Activated CD8-positive, alpha-beta memory T cell treated with anti-CD3 and anti-CD28 coated beads for 4 hours (primary cell): Measurements from ENCODE around the gene SVOP.
"Not testable (repeated sequence)": the region's sequence is repeated elsewhere in the genome, so short reads cannot be mapped to it uniquely, and the experiment has no call there.

Experiments
- DNase-seq, 2 donors: peaks; one replicate each; pipeline ENCODE4 v3.0.0-alpha.2; 2020; ENCODE audit warnings: low read depth in 2 of 2

The SVOP gene, protein sequence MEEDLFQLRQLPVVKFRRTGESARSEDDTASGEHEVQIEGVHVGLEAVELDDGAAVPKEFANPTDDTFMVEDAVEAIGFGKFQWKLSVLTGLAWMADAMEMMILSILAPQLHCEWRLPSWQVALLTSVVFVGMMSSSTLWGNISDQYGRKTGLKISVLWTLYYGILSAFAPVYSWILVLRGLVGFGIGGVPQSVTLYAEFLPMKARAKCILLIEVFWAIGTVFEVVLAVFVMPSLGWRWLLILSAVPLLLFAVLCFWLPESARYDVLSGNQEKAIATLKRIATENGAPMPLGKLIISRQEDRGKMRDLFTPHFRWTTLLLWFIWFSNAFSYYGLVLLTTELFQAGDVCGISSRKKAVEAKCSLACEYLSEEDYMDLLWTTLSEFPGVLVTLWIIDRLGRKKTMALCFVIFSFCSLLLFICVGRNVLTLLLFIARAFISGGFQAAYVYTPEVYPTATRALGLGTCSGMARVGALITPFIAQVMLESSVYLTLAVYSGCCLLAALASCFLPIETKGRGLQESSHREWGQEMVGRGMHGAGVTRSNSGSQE

DNA sequence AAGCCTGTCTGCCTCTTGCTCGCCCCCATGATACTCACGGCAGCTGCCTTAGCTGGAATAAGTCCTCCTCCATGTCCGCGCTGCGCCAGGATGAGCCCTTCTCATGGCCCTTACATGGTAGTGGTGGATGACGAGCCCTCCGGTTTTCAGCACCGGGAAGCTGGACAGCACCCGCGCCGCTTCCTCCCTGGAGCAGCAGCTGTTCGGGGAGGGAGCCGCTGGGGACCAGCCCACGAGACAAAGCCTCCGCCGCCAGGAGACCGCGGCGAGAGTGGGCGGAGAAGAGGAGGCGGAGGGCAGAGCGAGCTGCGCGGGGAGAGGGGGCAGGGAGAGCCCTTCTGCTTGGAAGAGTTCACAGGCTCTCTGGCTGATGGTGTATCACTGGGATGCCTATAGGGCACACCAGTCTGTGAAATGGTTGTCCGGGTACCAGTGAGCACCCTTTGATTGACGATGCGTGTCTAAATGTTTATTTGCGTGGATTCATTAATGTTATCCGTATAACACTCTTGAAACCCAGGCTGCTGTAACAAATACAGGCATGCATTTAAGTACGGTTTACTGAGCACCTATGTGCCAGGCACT, at the start of gene SVOP:
Gene SVOP (minus strand): TSS at position 273 of the 585 bp plus-strand sequence. CDS start 200 bp downstream, at position 73.
- DNase-seq, result no peak

DNA sequence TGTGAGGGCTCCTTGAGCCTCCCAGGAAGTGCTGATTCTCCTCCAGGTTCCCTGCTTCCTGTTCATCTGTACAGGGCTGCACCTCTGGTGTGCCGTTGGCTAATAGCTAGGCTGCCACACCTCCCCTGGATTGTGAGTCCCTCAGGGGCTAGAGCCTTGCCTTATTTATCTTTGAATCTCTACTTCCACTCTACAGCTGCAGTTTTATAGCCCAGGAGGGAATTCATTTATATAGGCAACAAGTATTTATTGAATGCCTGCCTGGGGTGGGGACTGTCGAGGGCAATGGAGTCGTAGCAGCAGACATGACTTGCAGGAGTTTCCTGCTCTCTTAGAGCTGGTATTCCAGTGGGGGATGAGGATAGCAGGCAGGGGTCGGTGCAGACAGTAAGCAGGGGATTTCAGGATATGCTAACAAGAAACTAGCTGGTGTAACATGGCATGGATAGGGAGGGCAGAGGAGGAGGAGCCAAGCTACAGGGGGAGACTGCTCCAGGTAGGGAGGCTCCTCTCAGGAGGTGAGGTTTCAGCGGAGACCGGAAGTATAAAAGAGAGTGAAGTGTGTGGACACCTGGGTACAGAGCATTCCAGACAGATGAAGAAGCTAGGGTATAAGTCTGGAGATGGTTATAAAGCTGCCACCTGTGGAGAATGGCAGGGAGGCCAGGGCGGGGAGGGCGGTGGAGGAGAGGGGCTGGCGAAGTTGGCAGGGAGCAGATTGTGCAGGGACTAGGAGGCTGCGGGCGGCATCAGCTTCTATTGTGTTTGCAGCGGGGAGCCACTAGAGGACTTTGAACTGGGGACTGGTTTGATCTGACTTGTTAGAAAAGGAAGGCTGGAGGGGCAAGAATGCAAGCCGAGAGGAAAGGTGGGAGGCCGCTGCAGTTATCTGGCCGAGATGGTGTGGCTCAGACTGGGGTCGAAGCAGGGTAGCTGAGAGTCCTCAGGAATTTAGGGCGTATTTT, 48.7 kb upstream of the SVOP start:
- no peak for DNase-seq

DNA sequence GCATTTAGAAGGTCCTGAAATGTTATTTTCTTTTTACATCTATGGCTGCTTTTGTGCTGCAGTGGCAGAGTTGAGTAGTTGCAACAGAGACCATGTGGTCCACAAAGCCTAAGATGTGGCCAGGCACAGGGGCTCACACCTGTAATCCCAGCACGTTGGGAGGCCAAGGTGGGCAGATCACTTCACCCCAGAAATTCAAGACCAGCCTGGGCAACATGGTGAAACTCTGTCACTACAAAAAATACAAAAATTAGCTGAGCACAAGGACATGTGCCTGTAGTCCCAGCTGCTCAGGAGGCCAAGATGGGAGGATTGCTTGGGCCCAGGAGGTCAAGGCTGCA, 45.0 kb upstream of the SVOP start:
- no peak for DNase-seq

DNA sequence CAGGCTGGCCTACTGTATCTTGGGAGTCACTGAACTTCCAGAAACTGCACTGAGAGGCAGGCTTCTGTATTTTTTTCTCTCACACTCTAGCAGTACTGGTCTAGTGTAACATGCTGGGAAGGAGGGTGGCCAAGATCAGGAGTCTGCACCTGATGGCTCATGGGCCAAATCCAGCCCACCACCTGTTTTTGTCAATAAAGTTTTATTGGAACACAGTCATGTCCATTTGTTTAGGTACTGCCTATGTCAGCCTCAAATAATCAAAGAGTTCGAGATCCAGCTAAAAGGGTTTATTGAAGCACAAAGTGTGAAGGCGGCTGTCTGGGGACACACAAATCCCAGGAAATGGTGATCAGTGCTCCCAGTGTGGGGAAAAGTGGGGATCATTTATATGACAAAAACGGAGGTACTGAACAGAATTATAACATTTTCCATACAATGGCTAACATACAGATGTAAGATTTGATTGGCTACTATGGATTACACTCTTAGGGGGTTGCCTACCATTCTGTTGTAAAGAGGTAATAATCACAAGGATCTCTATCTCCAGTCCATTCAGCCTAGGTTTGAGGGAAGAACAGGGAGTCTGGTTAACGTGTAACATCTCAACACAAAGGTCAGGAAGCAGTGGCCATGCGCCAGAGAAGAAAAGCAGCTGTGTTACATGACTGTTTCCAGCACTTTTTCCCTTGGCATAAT, 44.4 kb upstream of the SVOP start:
- DNase-seq, result no peak

DNA sequence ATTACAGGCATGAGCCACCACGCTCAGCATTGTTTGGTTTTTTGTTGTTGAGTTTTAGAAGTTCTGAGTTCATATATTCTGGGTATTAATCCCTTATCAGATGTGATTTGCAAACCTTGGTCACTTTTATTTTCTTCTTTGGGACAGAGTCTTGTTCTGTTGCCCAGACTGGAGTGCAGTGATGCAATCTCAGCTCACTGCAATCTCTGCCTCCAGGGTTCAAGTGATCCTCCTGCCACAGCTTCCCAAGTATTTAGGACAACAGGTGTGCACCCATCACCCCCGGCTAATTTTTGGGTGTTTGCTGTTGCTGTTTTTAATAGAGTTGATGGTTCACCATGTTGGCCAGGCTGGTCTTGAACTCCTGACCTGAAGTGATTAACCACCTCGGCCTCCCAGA, 43.3 kb upstream of the SVOP start:
- no peak for DNase-seq

DNA sequence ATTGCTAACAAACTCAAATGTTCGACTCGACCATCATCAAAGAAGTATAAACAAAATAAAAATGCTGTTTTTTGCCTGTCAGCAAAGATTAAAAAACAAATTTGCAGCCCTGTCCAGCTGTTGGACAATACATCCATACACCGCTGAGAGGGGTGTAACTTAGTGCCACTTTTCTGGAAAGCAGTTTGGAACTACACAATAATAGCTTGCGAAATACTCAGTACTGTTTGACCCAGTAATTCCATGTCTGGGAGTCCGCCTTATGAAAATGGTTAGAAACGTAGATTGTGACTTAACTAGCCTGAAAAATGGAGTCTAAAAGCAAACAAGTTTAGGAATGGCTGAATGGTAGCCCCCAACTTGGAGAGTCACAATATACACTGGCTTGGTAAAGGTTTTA, 37.9 kb upstream of the SVOP start:
- no peak for DNase-seq

DNA sequence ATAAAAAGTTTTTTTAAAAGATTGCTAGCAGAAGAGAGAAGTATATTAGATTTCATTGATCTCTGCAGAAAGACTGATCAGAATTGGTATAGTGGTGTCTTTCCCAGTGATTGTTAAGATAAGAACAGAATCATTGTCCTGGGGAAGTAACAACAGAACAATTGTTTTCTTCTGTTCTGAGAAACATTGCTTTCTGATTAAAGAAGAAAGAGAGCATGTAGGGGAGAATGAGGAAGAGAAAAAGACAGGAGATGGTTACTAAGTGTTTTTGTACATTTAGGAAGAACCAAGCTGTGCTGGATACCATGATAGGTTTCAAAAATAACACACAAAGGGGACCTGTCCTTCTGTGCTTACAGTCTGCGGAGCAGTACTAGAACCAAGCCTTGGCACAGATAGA, 36.5 kb upstream of the SVOP start:
- DNase-seq, result no peak

DNA sequence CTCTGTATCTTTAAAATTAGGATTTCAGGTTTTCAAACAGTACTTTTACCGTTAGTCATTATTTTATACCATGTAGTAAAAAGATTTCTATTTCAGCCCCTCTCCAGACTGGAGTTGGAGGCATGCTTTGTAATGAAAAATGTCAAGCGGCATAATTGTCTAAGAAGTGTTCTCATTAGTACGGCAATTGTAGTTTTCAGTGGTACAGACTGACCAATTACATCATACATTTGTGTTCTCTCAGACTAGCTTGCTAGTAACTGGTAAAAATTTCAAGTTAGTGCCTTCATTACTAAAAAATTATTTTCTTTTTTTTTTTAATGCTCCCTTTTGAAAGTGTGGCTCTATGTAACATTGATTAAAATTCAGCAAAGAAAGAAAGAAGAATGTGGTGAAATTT, 36.0 kb upstream of the SVOP start:
- DNase-seq, result no peak

DNA sequence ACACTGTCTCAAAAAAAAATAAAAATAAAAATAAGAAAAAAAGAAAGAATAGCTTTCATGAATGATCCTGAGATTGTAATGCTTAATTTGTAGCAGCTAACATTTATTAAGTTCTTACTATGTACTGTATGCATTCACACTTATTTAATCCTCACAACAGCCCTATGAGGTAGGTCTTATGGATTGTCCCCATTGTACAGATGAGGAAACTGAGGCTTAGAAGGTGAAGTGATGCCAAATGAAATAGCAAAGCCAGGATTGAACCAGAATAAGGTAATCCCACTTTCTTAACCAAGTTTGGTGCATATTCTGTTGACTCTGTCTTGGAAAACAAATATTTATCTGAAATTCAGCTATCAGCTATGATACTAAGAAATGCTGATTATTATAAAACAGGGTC, 33.7 kb upstream of the SVOP start:
- no peak for DNase-seq

DNA sequence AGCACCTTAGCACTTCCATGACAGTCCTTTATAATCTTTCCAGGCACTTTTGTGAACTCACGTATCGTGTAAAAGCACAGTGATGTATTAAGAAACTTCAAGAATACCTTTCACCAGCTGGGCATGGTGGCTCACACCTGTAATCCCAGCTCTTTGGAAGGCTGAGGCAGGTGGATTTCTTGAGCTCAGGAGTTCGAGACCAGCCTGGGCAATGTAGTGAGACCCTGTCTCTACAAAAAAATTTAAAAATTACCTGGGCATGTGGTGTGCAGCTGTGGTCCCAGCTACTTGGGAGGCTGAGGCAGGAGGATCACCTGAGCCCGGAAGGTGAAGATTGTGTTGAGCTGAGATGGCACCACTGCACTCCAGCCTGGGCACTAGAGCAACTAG, 33.3 kb upstream of the SVOP start:
- not testable (repeated sequence) for DNase-seq

DNA sequence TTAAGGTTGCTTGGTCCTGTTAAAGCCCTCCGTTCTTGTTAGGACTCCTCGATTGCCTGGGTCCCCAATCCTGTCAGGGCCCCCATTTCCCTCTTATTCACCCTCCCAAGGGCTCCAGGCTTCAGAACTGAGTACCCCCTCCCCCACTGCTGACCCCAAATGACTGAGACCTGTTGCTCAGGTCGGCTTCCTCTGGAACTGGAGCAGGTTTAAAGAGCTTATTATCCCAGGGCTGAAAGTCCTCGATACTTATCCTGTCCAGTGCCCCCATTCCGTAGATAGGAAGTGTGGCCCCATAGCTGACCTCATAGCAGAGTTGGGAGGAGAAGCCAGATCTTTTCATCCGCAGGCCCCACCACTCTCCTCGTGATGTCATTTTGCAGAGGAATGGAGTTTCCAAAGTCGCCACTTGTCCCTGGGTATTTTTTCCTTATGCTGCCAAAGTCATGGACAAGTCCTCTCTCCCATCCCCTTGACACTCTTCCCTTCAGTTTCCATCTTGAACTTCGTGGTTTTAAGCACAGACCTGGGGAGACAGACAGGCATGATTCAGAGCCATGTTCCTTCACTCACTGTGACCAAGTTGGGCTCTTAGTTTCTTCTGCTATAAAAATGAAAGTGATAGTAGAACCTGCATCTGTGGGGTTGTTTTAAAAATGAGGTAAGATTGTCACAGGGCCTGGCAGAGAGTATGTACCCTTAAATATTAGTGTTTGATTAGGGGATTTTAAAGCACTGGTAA, 32.7 kb upstream of the SVOP start:
- DNase-seq, result peak in 1 of 2 donors; percentile 2

DNA sequence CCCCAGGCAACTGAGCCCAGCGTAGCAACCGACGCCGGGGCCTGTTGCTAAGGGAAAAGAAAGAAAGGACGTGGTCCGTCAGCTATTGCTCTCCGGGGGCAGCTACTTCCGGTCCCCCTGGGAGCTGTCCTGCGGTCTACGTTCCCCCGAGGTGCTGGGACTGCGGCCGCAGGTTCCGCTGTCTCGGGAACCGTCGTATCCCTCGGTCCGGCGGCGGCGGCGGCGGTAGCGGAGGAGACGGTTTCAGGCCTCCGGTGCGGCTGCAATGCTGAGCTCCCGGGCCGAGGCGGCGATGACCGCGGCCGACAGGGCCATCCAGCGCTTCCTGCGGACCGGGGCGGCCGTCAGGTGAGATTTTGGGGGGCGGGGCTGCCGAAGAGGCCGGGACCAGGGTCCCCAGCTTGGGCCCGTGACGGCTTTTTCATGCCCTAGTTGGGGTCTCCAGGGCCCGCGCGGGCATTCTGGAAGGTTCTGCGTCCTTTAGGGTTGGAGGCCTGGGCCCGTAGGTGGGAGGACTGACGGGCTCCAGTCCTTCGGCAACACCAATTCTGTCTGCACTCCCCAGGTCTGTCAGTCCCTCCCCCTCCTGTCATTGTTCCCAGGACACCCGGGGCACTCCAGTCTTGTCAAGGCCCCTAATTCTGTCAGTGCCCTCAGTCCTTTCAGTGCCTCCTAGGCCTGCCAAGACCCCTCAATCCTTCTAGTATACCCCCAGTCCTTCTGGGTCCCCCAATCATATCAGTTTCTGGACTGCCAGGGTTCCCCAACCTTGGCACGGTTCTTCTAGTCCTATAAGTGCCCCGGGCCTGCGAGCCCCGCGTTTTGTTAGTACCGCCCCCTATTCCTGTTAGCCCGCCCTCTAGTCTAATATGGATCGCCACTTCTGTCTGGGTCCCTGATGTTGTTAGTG, 31.8 kb upstream of the SVOP start, which contains the start of gene USP30:
Gene USP30 (plus strand): TSS at position 163 of the 910 bp plus-strand sequence. CDS start 103 bp downstream, at position 266.
- peak; percentile 68 to 69 for DNase-seq

DNA sequence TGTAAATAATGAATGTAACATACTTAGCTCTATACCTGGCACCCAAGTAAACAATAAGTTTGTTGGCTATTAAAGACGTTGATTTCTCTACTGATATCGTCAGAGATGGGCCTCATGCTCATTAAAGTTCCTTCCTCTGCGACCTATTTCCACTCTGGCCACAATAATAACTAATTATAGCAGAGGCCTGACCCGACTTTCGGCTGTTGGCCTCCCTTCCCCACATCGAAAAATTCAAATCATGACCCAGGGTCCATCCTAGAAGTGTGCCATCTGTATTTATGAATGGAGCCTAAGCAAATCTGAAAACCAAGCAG, 31.2 kb upstream of the SVOP start:
- no peak for DNase-seq

DNA sequence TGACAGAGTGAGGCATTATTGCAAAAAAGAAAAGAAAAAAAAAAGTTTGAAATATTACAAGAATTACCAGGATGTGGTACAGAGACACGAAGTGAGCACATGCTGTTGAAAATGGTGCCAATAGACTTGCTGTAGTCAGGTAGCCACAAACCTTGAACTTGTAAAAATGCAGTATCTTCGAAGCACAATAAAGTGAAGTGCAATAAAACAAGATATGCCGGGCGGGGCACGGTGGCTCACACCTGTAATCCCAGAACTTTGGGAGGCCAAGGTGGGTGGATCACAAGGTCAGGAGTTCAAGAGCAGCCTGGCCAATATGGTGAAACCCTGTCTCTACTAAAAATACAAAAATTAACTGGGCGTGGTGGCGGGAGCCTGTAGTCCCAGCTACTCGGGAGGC, 28.9 kb upstream of the SVOP start:
- not testable (repeated sequence) for DNase-seq

DNA sequence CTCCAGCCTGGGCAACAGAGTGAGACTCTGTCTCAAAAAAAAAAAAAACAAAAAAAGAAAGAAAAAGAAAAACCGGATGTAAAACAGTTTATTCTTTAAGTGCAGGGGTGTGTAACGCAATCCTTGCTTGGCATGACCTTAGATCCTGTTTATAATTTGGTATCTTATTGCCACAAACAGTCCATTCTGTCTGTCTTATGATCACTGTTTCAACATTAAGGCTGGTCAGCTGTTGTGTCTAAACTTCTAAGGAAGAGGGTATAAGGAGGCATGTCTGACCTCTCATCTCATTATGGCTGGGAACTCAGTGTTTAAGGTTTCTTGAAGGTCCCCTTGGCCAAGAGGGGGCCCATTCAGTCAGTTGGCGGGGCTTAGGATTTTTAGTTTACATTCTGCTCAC, 27.8 kb upstream of the SVOP start:
- DNase-seq, result not testable (repeated sequence)

DNA sequence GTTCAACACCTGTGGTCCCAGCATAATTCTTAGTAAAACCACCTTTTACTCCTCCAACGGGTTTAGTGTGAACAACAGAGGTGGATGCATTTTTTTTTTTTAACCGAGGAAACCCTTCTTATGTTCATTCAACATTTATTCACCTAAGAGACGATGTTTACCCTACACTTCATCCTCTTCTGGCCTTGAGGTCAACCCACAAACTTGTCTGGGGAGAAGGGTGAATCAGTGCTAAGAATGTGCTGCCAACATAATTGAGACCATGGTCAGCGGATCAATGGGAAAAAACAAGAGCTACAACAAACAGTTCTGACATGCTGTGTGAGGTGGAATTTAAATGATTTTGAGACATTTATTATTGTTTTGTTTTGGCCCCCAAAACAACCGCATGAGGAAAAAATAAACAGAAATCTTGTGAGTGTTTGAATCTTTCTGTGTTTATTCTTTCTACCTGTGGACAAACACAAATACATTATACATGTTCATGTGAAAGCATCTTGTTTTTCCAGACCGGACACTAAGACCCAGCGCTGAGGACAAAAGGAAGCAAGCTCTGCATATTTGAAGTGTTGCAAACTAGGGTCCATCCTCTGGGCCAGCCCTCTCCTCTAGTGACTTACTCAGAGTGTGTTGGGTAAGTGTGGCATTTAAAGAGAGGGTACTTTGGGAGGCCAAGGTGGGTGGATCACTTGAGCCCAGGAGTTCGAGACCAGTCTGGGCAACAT, 26.4 kb upstream of the SVOP start:
- no peak for DNase-seq

DNA sequence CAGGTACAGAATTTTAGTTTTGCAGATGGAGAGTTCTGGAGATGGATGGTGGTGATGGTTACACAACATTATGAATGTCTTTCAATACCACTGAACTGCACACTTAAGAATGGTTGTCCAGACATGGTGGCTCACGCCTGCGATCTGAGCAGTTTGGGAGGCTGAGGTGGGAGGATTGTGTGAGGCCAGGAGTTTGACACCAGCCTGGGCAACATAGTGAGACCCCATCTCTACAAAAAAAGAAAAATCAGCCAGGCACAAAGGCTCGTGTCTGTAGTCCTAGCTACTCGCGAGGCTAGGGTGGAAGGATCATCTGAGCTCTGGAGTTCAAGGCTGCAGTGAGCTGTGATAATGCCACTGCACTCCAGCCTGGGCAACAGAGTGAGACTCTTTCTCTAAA, 23.4 kb upstream of the SVOP start:
- no peak for DNase-seq

DNA sequence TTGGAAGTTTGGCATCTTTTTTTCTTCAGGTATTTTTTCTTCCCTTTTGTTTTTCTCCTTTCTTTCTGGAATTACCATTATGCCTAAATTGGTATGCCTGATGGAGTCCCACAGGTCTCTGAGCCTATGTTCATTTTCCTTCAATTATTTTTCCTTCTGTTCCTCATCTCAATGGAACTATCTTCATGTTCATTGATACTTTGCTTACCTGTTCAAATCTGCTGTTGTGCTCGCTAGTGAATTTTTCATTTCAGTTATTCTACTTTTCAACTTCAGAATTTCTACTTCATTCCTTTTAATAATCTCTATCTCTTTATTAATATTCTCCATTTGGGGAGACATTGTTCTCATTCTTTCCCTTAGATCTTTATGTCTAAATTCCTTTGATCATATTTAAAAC, 16.1 kb upstream of the SVOP start:
- no peak for DNase-seq
